ENCODE results near the gene NTN4. TPM values are rescaled to one million over a fixed set of nuclear protein-coding genes. Genes with fewer than 3 reads are reported as not detected.
A peak's percentile ranks its signal among the peaks of the same experiment; 100 is the strongest.

The NTN4 gene
- total RNA-seq, 1 experiment from 2014 or later = 0.17 TPM

DNA sequence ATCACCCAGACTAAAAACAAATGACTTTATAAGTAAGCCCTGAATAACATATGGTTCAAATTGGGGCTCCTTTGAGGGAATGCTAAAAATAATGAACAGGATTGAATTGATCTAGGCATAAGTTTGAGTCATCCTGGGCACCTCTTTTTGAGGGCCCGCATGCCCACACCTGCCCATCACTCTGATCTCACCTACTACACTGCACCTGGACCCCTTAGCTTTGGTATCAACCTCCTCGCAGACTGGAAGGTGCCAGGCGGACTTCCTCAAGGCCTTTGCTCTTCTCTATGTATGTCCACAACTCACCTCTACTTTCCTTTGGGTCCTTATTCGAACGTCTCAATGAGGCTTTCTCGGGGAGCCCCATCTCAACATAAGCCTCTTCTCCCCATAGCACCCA lies 17.2 kb downstream of the NTN4 start:
- Mint-ChIP-seq H3K36me3 (ENCODE audit: insufficient read depth in 1 of 3, low read depth in 3 of 3) (peaks cover 6 to 22% (median 15%) of the 10 kb centered on the region in 3 experiments), H3K4me3 (no peak overlapping the region), H3K4me1 (peaks cover 8% of the 10 kb centered on the region in 2 experiments), H3K9me3 (peaks cover 23 to 24% of the 10 kb centered on the region in 2 experiments), H3K27me3 (ENCODE audit: low read depth) (peaks cover 18% of the 10 kb centered on the region), H3K27ac (peak overlapping the region in 1 of 3 experiments; percentile 56; a peak in 1 of 7 replicates)
- Histone ChIP-seq H2BK20ac (ENCODE audit: low read depth, low read length, poor library complexity, severe bottlenecking) (no peak overlapping the region), H4K20me1 (ENCODE audit: control insufficient read depth, insufficient read depth, insufficient read length) (no peaks in the 10 kb centered on the region), H3K14ac (ENCODE audit: insufficient read depth, low read length) (no peak overlapping the region), H3K27me3 (ENCODE audit: insufficient read depth, low read length) (no peaks in the 10 kb centered on the region), H3K4me2 (ENCODE audit: insufficient read depth, insufficient read length, low read length) (no peak overlapping the region), H3K27ac (ENCODE audit: insufficient read length, low read depth, low read length) (no peak overlapping the region), H3K9me3 (ENCODE audit: control insufficient read depth, low read depth, low read length) (peaks cover 4% of the 10 kb centered on the region), H3K4me1 (ENCODE audit: insufficient read depth, low read length) (0 out of 2 replicates have a peak, but pooled peaks cover 2% of the 10 kb centered on the region), H4K91ac (ENCODE audit: insufficient read length, low read depth, low read length) (no peak overlapping the region), H3K79me1 (ENCODE audit: insufficient read depth, low read depth, low read length, poor library complexity, severe bottlenecking) (no peaks in the 10 kb centered on the region), H3K4ac (ENCODE audit: low read depth, low read length) (no peak overlapping the region), H2AK5ac (ENCODE audit: insufficient read length, low read length) (no peak overlapping the region), H2AFZ (ENCODE audit: low read length) (no peak overlapping the region), H2BK15ac (ENCODE audit: low read depth, low read length) (no peak overlapping the region), H2BK120ac (ENCODE audit: low read depth, low read length, poor library complexity, severe bottlenecking) (no peak overlapping the region), H3T11ph (ENCODE audit: low read length) (no peak overlapping the region), H3K18ac (ENCODE audit: insufficient read length, low read depth, low read length) (no peak overlapping the region), H3K79me2 (ENCODE audit: insufficient read depth, low read length) (no peaks in the 10 kb centered on the region), H3K23me2 (ENCODE audit: insufficient read length, low read depth, low read length, poor library complexity, severe bottlenecking) (no peaks in the 10 kb centered on the region), H2BK12ac (ENCODE audit: insufficient read length, low read depth, low read length) (no peak overlapping the region), H3K23ac (ENCODE audit: insufficient read length, low read depth, low read length) (no peak overlapping the region), H3K56ac (ENCODE audit: insufficient read length, low read depth, low read length) (no peak overlapping the region), H3K9ac (ENCODE audit: extremely low read depth, insufficient read length, low read length) (no peak overlapping the region), H4K8ac (replicated peaks; ENCODE audit: insufficient read length, low read depth, low read length) (no peak overlapping the region), H4K5ac (ENCODE audit: insufficient read length, low read depth, low read length) (no peak overlapping the region), H2BK5ac (ENCODE audit: insufficient read length, low read length) (no peak overlapping the region)
- no peak for DNase-seq
- WGBS (ENCODE audit: extremely low coverage, insufficient read length, low lambda C conversion rate) = no CpG with 5 or more reads among the region's 6 CpGs
- TF ChIP-seq, protein P1, sequence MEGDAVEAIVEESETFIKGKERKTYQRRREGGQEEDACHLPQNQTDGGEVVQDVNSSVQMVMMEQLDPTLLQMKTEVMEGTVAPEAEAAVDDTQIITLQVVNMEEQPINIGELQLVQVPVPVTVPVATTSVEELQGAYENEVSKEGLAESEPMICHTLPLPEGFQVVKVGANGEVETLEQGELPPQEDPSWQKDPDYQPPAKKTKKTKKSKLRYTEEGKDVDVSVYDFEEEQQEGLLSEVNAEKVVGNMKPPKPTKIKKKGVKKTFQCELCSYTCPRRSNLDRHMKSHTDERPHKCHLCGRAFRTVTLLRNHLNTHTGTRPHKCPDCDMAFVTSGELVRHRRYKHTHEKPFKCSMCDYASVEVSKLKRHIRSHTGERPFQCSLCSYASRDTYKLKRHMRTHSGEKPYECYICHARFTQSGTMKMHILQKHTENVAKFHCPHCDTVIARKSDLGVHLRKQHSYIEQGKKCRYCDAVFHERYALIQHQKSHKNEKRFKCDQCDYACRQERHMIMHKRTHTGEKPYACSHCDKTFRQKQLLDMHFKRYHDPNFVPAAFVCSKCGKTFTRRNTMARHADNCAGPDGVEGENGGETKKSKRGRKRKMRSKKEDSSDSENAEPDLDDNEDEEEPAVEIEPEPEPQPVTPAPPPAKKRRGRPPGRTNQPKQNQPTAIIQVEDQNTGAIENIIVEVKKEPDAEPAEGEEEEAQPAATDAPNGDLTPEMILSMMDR (conservative IDR thresholded peaks at IDR 0.05) = no peak
